GM18511 (cell line): ENCODE data around the gene TMEM212.
"Not testable (repeated sequence)": the region's sequence is repeated elsewhere in the genome, so short reads cannot be mapped to it uniquely, and the experiment has no call there.

ENCODE experiments used
- ATAC-seq: cut with Tn5 transposase; IDR thresholded peaks from one replicate; pipeline ENCODE4 v1.9.1; 2021; ENCODE audit warnings: mild to moderate bottlenecking, moderate library complexity; ENCODE audit not compliant: unreplicated experiment

The TMEM212 gene

DNA sequence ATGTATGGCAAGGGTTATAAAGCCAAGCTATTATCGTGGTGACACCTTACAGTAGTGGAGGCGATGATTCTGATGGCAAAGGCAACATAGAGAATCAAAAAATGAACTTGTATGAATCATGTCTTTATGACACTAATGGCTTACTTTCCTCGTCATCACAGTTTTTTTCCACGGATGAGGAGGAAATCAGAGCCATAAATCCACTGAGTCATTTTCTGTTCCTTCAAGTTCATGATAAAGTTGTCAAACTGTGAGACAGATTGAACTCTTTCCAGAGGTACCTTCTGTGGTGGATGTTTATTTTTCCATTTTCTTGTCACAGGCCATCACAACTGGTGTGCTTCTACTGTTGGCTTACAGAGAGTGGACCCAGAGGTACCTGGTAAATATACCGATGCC lies 8.5 kb downstream of the TMEM212 start:
- no peak for ATAC-seq

DNA sequence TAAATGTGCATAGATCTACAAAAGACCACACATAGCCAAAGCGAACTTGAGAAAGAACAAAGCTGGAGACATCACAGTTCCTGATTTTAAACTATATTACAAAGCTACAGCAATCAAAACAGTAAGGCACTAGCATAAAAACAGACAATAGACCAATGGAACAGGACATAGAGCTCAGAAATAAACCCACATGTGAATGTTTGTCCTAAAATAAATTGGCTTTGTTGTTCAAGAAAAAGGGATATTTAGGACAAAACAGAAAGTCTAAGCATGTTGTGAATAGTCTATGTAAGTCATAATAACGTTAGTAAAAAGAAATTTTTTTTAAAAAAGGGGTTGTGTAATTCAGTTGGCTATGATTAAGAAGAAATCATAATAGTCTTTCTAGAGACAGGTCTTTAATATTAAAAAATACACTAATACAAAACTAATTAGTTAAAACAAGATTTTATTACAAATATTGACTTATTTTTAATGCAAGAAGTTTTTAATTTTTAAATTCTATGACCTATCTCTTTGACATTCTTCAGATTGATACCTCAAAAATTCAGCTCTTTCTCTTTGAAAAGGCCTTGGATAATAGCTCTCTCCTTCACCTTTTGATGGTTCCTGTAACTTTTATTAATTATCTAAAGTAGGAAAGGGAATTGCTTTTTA lies 11.6 kb downstream of the TMEM212 start:
- no peak for ATAC-seq

DNA sequence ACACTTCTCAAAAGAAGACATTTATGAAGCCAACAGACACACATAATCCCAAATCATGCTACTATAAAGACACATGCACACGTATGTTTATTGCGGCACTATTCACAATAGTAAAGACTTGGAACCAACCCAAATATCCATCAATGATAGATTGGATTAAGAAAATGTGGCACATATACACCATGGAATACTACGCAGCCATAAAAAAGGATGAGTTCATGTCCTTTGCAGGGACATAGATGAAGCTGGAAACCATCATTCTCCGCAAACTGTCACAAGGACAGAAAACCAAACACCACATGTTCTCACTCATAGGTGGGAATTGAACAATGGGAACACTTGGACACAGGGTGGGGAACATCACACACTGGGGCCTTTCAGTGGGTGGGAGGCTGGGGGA lies 15.6 kb downstream of the TMEM212 start:
- ATAC-seq: not testable (repeated sequence)

DNA sequence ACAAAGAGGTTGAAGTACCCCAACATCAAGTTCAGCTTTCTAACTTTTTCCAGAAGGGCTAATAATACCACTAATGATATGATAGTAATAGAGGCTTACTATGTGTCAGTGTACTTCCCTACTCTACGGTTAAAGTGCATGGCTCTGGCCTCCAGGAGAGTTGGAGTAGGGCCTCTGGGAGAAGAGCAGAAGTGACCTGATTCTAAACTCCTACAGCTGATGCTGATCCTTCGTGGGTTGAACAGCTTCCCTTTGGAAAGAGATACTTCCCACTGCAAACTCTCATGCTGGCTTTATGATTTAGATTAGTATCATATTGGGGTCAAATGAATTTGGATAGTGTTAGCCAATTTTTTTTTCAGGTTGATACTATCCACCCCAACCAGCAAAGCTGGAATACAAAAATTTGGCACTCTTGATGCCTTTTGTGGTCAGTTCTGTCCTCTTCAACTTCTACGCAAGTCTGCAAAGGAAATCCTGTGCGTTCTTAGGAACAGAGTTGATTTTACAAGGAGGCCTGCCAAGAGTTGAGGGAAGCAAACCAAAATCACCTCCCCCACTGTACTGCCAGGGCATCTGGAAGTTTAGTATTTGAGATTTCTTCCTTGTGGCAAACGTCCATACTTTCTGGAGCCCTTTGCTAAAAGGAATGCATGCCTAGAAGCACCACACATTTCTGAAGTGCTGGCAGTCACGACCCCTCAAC lies 17.8 kb downstream of the TMEM212 start:
- ATAC-seq: no peak

DNA sequence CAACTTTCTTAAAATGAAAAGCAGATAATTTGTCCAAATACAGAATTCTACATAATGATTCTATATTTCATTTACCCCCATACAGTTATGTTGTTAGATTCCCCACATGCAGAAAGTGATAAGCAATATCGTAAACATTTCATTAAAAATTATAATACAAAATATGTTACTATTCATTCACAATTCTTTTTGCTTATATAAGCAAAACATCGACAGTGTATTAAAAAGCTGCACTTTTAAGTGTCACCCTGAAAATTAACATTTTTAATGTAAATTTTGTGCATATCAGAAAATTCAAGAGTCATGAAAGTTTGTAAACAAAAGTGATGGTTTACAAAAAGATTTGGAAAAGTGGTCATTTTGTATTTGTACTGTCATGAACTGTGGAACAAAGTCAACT lies 19.2 kb downstream of the TMEM212 start:
- no peak for ATAC-seq

DNA sequence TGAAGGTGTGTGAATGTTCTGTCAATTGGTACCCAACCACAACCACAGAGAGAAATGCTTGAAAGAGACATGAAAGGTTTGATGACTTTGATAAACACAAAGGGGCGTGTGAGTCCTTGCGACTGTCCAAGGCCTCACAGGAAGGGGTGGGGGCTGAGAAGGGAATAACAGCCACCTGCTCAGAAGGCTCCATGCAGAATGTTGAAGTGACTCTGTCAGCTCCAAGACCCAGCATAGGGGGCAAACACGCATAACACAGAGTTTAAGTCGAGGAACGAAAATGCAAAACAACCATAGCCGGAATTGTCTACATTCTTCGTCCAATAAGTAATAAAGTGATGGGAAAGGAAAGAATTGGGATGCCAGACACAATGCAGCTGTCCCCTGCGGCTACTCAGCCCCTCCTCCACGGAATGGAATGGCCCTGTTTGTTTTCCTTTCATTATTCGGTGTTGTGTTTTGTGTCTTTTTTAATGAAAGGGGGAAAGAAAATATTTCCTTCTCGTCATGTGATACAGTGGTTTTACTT lies 19.9 kb downstream of the TMEM212 start:
- ATAC-seq: no peak

DNA sequence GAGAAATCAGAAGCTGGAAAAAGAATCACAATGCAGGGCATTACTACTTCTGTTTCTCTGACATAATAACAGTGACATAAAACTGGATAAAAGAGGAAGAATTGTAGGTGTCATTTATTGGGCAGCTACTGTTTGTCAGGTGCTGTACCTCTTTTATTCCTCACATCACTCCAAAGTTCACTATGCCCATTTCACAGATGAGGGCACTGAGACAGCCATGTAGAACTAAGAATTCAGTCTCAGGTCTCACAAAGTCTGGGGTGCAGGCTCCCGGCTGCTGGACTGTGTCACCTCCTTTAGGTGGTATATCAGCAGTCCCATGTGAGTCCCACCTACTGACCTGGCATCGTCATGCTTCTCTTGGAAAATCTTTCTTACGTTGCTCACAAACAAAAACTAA lies 20.8 kb downstream of the TMEM212 start:
- ATAC-seq: no peak

DNA sequence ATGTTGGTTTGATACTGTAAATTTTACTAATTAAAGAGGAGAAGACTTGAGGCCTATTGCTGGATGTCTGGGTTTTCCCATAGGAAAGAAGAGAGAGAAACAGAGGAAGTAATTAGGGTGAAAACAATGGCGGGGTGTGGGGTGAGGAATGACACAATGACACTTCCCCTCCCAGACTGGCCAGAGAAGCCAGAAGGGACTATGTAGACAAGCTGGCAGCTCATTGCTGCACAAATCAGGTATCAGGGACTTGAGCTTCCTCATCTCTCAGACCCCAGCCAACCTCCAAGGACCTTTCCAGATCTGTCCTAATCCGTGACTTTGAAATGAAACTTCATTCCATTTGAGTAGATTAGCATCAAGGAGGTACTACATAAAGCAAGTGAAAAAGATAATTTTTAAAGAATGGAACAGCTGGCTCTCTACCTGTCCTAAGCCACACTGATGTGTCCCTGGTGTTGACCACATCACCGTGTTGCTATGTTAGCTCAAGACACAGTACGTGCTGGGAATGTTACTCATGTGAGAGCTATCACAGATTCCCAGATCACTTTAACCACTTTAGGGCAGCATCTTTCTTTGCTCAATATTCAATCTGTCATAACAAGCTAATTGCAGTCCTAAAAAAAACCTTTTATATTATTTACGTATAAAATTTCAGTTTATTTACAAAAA lies 22.2 kb downstream of the TMEM212 start:
- ATAC-seq: no peak

DNA sequence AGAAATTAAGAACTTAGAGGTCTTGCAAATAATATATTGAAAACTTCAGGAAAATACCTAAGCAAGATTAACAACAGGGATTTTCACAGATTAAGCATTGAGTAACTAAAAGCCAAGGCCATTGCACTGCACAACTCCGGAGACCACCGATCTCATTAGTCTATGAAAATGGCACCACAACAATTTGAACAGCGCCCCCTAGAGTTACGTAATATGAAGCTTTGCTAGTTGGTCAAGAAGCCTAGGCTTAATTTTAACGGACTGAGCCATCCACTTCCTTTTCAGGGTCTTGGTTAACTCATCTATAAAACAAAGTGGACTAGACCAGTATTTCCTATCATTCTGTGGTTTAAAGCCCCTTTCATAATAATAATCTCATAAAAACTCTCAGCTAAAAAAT lies 24.8 kb downstream of the TMEM212 start:
- no peak for ATAC-seq

DNA sequence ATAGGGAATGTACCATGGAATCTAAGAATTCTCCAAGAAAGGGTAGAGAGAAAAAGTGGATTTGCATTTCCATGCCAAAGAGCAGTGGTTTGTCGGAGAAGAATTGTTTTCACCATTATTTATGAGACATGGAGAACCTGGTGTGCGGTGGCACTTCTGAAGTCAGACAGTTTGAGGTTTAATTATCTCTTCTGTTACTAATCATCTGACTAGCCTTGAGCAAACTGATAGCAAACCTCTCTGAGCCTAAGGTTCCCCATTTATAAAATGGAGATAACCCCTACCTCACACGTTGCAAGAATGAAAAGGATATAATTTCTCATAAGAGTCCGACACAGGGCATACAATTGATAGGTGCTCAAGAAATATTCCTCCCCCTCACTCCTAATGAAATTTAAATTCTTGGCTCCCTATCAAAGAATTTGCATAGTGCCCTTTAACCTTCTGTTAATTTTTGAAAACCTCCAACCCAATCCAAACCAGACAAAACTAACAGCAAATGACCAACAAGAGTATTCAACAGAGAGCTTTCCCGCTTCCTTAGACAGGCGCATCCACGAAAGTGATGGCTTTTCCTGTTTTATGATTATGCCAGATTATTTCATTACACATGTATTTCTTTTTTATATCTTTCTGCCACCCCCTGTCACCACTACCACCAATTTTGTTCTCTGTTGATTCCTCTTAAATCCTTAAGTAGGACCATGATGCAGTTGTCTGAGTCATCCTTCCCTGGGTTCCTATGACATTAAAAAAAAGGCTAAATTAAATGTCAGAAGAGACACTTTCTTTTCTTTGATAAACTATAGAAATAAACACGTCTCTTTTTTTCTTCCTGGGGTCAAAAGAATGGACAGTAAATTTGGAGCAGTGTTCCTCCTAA lies 28.5 kb downstream of the TMEM212 start:
- no peak for ATAC-seq

DNA sequence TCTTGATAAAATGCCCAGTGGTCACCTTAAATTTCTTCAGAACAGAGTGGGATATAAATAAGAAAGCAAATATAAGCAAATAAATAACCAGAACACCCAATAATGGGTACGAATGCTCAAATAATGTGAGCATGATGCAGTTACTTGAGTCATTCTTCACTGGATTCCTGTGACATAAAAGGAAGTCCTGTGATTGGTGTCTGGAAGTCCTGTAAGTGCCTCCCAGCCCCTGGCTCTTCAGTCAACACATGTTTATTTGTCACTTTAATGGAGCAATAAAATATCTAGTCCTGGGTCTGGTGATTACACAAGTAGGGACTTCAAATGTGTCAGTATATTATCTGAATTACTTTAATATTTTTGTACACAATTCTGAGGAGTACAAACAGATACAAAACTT lies 30.4 kb downstream of the TMEM212 start:
- ATAC-seq: no peak

DNA sequence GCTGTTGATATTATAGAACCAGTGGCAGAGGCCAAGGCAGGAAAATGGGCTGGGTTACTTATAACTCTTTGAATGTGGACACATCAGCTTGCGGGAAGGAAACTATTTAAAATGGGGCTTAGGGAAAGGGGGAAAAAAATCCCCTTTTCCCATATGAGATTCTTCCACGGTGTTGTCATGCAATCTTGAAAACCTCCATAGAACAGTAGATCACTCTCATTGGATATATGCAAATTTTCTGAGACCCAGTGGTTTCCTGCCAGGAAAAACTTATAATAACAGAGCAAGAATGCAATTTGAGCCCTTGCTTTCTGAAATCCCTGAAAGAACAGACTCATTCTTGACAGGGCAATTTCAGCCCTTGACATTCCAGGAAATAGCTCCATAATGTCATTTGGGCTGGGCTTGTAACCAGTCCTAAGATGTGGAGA lies 31.1 kb downstream of the TMEM212 start:
- no peak for ATAC-seq

DNA sequence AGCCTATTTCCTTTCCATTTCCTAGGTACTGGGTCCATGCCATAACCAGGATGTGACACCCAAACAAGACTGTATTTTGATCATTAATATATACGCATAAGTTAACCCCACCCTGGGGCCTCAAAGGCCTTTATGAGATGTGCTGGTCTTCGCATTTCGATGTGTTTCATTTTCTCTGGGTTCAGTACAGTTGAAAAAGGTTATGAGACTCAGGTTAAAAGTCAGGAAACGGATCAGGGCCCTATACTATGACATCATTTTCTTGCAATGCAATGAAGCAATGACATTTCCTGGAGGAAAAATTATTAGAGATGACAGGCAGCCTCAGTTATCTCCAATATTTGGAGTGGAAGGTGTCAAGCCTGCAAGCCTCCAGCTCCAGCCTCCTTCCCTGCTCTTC lies 31.7 kb downstream of the TMEM212 start:
- no peak for ATAC-seq

DNA sequence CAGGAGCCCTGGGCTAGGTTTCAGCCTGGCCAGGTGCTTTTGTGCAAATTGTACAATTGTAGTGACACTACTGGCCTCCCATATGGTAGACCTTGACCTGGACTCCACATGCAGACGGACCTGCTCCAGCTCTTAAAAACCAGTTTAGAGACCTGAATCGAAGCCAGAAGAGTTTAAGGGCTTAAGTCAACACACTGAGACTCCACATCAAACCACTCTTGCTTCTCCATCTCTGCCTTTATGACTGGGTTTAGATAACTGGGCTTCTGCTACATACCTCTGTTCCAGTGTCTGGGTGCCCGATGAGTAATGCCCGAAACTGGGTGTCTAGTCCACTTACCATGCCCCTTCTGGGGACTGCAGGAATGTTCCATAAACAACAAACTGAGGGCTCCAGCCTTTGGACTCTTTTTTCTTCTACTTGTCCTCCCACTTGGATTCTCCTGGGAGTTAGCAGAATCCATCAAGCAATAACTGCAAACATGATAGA lies 32.8 kb downstream of the TMEM212 start:
- ATAC-seq: no peak

DNA sequence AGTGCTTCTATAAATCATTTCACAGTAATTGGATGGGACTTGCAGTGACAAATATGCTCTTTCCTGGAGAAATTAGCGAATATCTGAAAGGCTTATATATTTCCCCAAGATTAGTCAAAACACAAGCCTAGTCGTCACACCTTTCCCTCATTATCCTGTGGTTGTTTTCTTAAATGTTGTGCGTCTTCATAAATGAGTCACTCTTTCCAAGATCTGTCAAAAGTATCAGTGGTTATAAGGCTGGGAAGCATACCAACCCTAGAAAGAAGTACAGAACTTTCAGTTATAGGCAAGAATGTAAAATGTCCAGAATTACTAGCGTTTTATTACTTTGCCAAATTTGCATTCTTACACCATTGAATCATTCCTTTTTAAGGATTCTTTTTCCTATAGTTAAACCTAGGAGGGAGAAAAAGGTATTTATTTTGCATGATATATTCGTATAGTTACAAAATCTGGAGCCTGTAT lies 33.6 kb downstream of the TMEM212 start:
- no peak for ATAC-seq

DNA sequence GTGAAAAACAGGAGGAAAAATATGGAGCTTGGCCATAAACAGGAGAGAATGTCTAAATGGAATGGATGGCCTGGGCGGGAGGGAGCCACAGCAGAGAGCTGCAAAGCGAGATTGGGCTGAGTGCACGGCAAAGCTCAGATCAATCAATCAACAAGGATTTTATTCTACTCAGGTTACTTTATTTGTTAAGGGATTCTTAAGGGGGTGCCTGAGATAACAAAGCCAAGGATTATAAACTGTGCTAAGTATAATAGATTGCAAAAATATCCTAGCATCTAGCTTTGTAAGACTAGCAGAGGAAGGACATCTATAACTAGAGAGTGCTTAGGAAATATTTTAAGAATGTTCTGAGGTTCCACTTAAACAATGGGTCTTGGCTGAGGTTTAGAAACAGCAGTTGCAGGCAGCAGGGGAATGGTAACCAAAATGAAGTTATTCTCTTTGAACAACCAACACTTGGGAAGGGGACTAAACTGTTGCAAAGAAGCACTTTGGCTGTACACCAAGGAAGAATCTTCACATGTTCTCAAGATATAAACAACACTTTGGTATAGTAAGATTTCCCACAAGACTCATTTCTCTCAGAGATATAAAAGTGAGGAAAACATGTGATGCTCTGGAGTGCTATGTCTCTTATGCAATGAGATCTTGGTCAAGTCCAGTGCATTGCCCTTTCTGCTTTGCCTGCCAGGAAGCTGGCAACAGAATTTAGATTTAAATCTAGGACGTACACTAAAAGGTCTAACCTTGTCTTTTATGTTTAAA lies 35.5 kb downstream of the TMEM212 start:
- ATAC-seq: no peak

DNA sequence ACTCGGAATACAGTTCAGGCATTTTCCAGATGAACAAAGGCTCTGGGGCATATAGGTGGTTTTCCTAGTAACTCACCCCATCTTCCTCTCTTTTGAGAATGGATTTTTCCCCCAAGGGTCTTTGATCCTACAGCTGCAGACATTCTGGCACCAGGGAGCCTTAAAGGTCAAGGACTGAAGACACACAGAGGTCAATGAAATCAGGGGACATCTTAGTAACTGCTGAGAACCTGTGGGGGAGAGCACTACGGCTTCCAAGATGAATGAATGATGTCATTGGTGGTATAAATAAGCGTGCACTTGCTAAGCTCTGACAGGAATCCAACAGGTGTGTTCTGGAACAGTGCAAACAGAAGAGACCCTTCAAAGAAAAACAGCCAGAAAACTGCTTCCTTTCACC lies 36.3 kb downstream of the TMEM212 start:
- no peak for ATAC-seq

DNA sequence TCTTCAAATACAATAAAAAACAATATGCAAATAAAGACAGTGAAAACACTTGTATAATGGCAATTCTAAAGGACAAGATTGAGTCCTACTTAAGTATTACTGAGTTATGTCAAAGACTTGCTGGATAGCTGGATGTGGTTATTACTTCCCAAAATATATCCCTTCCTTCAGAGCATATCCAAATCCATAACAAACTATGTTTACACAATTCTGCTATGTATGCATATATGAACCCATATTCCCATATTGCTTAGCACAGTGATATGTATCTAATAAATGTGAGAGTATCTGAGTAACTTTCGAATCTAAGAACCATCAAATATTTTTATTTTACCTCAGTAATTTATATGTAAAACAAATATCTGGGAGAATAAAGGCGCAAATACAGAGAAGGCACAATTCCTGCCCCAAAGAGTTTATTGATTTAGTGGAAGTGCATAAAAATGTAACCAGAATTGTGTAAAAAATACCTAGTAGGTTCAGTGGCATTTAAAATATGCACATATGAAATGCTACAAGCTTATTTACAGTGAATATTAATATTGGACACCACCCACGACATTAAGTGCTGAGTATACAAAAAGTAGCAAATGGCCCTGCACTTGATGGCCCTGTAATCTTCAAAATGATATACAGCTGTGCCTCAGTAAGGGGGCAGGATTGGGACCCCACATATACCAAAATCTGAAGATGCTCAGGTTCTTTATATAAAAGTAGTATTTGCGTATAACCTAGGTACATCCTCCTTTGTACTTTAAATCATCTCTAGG lies 37.1 kb downstream of the TMEM212 start:
- ATAC-seq: no peak

DNA sequence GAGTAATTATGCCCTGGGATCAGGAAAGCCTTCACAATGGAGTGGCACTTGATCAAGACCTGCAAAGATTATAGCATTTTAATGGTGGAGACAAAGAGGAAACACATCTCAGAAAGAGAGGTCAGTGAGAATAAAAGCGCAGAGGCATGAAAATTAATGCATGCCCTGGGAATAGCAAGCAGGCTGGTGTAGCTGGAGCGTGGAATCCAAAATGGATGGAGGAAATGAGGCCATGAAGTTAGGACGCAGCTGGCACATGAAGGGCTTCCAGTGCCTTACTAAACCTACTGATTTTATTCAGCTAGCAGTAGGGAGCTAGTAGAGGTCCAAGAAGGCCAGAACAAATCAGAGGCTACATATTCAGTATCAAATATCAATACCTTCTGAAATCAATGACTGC lies 38.1 kb downstream of the TMEM212 start:
- ATAC-seq: no peak
